AG08396 (cell line): ENCODE data around the gene BNIP5.

ENCODE experiments used
- DNase-seq: peaks from one replicate; pipeline ENCODE4 v3.0.0; 2012; ENCODE audit warnings: low spot score, mixed read lengths

BNIP5 gene

DNA sequence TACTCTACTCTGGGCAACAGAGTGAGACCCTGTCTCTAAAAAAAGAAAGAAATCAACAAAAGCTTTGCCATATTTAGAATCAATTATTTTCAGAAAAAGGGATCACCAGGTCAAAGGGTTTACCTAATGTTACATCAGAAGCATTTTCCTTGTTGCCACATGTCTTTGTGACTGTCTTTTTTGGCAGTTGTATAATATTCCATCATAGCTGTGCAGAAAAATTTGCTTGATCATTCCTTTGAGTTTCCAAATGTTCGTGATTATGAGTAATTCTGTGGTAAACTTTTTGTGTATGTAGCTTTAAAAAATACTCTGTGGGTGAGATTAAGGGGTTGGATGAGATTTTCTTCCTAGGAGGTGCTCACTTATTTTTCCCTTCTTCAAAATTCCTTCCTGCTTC, 40.4 kb downstream of the BNIP5 start:
- no peak for DNase-seq

DNA sequence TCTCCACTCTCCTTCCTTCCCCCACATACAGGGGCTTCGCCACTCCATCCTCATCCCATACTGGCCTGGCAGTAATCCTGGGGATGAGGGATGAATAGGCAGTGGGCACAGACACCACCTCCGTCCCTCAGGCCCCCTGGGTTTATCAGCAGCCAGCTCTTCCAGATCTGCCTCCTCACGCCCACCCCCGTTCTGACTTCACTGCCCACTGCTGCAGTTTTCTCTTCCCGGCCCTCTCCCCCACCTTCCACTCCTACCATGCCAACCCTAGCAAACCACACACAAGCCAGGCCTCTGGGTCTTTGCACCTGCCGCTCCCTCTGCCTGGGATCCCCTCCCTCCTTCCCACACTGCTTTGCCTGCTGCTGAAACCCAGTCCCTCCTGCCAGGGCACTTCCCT, 44.5 kb downstream of the BNIP5 start:
- no peak for DNase-seq

DNA sequence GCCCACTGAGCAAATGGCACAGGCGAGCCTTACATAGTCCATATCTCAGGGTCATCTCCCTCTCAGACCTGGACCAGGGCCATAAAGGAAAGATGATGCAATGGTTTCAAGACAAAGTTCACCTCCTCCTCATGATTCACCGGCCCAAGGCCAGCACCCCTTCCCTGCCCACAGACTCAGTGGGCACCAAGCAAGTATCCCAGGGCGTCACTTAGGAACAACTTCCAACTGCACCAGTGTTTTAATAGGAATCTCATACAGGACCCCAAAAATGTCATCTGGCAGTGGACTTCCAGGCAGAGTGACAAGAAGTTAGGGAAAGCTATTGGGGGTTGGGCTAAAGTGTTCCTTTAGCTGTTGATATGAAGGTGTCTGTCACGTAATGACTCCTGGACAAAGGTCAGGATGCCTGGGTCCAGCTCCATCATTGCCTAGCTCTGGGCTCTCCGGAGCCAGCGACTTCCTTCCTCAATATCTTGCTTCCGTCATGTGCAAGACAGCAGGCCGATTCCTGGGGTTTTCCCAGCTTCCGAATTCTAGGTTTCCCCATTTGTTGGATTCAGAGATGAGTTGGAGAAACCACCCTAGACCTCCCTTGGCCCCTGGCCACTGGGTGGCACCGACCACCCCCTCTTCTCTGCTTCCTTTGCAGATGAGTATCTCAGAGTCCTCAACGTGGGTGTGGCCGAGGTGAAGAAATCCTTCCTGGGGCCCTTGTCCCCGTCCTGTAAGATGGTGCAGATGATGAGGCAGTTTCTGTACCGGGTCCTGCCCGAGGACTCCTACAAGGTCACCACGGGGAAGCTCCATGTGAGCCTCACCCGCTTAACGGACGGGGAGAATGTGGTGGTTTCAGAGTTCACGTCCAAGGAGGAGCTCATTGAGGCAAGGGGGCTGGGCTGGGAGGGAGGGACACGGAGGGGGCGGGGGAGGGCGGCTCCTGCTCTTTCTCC, 45.7 kb downstream of the BNIP5 start:
- no peak for DNase-seq

DNA sequence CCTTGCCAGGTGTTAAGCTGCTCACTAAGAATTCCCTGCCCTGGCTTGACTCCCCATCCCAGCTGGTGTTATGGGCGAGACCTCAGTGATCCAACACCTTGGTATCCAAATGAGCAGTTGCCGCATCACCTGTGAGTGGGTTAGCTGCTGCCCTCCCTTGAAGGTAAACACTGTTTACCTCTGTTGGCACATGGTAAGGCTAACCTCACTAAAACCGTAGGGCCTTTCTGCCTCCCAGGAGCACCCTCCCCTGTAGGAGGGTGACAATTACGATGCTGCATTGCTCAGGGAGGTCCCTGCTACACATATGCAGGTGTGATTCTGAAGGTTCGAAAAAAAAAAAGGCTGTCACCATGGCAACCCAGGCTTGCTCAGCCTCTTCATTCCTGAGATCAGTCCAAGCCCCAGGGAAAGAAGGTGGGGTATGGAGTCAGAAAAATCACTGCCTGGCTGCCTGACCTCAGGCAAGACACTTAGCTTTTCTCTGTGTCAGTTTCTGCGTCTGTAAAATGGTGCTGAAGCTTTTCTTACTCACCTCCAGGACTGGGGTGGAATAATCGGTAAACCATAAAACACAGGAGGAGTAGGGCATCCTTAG, 47.3 kb downstream of the BNIP5 start:
- no peak for DNase-seq

DNA sequence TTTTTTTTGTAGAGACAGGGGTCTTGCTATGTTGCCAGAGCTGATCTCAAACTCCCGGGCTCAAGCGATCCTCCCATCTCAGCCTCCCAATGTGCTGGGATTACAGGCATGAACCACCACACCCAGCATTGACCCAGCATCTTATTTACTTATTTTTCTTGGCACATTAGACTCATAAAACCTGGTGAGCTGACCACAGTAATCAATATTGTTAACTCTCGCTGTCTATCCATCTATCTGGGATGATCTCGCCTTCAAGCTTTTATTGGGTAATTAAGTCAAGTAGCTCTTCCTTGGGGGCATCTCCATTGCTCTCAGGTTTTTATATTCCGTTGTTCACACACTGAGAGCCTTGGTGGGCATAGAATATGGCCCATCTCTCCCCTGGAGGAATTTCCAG, 49.8 kb downstream of the BNIP5 start:
- no peak for DNase-seq

DNA sequence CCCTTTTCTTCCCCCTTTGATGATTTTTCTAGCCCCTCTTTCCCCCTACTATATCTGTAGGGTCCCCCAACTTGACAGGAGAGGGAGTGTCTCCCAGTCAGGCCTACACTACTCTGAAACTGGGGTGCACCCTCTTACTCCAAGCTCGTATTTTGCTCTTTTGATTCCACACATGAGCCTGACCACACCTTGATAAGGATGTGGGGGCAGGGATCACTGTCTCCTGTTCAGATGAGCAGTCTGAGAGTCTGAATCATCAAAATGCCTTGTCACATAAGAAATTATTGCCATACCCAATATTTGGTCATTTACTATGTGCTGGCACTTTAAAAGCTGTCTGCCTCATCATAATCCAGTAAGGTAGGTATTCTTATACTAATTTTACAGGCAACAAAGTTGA, 50.9 kb downstream of the BNIP5 start:
- DNase-seq = no peak

DNA sequence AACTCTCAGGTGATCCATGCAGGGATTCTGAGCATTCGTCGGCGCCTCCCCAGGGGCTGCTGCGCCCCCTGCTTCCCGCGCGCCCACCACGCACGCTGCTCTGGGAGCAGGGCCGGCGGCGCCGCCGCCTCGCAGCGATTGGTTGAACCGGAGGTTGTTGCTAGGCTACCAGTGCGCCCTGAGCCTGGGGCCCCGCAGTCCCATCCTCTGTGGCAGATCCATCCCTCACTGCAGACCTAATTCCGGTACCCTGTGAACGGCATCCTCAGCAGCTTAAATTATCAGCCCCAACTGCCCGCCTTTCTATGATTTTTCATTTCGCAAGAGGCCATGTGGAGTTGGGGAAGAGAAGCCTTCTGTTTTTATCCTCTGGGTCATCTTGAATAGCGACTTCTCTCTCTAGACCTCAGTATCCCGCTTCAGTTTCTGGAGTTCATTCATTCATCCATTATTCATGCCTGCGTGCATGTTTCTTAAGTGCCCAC, 51.5 kb downstream of the BNIP5 start:
- DNase-seq = no peak

DNA sequence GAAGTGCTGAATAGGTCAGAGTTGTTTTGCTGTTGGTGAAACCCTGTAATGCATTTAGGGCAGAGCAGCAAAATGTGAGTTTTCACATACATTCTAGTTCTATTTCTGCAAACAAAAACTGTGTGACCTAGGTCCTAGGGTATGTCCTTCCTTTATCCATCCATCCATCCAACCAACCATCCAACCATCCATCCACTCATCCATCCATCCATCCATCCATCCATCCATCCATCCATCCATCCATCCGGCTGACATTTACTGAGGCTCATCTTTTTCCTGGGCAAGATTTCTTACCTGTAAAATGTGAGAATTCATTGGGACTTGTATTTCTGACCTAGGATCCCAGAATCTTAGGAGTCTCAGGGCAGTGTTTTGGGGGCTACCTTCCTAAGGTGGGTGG, 52.3 kb downstream of the BNIP5 start:
- no peak for DNase-seq

DNA sequence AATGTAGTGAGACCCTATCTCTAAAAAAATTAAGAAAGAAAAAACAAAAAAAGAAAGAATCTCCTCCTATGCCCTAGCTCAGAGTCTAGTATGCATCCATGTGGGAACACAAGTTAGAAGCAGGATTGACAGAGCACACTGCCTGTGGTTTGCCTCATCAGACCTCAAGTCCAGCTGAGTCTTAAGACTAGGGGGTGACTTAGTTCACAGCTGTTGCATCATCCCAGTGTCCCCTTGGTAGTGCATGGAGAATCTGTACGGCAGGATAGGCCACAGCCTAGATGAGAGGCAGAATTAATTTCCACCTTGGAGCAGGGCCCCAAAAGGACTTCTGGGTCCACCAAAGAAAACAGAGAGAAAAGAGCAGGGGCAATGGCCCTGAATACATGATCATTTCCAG, 53.1 kb downstream of the BNIP5 start:
- DNase-seq = no peak

DNA sequence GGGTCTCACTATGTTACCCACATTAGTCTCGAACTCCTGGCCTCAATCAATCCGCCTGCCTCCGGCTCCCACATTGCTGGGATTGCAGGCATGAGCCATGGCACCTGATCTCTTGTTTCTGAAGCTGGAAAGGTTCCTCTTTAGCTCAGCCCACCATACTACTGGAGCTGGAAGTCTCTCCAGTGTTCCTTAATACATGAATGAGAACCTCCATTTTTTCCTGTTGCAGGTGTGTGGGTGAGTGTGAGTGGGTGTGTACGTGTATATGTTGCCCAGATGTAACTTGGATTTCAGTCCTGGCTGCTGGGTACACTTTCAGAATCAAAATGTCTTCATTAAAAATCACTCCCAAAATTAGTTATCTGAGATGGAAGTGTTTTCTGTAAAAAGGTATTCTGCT, 55.7 kb downstream of the BNIP5 start:
- no peak for DNase-seq

DNA sequence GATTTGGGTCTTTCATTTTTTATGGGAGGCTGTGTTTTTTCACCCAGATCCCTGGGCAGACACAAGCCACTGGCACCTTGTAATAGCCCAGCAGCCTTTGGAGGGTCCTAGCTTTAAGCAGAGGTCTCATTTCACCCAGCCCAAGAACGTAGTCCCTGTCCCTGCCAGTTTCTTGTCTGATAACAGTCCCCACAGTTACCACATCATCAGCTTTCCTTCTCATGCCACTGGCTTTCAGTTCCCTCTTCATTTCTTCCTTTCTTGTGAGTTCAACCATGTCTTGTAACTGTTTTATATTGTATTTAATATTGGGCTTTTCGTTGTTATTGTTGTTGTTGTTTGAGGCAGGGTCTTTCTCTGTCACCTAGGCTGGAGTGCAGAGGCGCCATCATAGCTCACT, 56.2 kb downstream of the BNIP5 start:
- no peak for DNase-seq

DNA sequence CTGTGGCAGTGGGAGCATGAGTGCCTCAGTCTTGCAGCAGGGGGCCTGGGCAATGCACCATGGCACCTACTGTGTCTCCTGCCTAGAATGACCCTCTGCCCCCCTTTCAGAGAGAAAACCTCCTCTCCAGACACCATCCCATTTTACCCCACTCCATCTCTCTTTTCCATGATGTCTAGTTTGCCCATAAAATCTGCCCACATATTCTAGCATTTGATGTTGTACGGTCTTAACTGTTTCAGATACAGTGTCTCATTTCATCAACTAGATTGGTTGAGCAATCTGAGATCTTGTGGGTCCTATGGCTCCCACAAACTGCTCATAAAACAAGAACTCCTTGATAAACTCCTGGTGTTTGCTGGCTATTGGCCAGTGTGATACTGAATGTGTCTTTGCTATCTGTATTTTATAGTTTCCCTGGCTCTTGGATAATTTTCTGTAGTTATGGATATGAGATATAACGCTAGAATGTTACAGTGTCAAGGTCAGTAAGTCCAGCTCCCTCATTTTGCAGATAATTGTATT, 58.7 kb downstream of the BNIP5 start:
- DNase-seq = no peak

DNA sequence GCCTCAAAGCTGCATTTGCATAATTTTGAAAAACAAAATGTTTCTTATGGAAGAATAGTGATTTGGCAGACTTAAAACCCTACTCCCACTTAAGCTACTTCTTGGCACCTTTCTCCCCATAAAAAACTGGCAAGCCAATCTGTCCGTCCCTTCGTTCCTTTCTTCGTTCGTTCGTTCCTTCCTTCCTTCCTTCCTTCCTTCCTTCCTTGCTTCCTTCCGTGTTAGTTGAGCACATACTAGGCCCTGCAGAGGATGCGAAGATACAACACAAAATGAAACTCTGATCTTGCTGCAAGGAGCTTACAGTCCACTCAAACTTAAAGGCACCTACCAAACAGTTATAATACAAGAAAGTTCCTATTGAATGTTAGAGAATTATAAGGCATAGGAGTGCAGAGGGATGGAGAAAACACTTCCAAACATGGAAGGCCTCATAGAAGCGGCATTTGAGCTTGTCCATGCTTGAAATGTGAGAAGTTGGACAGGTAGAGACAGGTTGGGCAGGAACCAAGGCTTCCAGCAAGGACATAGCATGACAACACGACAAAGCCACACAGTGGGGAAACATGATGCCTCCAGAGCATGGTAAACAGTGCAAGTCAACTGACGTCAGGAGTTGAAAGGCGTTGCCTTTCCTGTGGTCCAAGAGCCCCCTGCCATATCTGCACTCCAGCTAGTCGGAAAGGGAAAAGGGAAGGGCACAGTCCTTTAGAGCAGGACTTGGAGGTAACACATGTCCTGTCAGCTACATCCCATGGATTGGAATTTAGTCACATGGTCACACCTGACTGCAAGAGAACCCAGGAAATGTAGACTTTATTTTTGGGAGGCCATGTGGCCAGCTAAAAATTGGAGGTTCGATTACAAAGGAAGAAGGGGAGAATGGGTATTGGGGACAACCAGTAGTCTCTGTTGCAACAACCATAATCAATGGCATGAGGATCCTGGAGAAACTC, 59.8 kb downstream of the BNIP5 start:
- DNase-seq = no peak

DNA sequence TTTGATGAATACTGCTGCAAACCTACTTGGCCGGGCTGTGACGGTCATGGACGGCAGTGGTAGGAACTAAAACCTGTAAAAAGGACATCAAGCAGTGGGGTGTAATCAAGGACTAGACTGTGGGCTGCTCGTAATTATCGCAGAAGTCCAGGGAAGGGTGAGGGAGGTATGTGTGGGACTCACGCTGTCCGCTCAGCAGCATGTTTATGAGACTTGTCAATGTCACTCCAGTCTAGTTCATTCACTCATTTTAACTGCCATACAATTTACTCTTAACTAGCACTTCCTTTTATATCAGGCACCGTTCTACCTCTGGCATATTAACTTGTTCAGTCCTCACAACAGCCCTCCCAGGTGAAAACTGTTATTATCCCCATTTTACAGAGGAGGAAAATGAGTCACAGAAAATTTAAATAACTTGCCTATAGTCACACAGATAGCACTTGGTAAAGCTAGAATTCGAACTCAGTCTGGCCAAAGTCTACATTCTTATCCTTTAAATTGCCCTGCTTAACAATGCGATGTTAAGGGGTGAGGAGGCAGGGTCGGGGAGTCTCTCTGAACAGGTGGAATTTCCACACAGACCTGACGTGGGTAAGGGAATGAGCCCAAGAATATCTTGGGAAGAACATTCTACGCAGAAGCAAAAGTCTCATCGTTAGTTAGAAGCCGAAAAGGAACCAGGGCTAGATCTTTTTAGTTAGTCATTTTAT, 62.7 kb downstream of the BNIP5 start:
- DNase-seq = no peak

DNA sequence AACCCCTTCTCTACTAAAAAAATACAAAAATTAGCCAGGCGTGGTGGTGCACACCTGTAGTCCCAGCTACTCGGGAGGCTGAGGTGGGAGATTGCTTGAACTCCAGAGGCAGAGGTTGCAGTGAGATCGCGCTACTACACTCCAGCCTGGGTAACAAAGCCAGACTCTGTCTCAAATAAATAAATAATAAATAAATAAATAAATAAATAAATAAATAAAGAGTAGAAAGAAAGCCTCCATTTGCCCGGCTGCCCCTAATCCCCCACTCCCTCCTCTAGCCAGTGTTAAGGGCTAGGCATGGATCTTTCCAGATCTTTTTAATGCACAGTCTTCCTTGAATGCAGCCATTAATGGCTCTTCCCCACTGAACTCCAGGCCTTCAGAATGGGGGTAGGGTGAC, 63.6 kb downstream of the BNIP5 start:
- DNase-seq = no peak

DNA sequence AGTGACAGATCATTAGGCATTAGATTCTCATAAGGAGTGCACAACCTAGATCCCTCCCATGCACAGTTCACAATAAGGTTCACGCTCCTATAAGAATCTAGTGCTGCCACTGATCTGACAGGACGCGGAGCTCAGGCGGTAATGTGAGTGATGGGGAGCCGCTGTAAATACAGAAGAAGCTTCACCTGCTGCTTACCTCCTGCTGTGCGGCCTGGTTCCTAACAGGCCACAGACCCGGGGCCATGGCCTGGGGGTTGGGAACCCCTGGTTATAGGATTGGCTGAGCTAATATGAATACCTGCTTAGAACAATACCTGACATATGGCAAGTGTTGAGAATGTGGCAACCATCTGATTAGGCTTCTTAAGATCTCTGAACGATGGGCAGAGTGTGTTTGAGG, 64.5 kb downstream of the BNIP5 start:
- no peak for DNase-seq

DNA sequence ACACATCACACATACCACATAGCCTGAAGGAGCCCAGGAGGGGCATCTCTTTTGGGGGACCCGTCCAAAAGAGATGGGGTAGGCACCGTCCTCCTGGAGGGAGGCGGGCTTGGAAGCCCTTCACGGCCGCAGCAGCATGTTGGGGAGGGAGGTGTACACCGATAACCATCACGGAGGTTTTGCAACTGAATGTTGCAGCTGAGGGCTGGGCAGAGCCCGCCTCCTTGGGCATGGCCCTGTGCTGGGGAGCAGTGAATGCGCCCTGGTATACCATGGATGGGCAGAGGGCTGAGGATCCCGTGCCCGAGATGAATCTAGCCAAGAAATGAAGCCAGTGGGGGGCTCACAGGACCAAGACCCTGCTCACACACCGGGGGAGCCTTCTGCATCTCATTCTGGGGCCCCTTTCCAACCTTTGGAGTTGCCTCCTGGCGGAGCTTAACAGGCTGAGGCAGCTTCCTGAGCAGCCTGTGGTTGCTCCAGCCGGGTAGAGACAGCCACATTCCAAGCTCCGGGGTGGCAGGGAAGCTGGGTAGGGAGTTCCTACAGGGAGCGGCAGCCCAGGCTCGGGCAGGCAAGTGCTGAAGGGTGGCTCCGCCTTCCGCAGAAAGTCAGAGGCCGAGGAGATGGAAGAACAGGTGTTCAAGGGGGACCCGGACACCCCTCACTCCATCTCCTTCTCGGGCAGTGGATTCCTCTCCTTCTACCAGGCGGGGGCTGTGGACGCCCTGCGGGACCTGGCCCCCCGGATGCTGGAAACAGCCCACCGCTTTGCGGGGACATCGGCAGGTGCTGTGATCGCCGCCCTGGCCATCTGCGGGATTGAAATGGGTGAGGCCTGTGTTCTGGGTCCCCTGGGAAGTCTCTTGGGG, 66.6 kb downstream of the BNIP5 start, which contains the start of gene PNPLA1:
Gene PNPLA1 (plus strand): TSS at position 227 of the 872 bp plus-strand sequence. CDS start 400 bp downstream, at position 627.
- no peak for DNase-seq

DNA sequence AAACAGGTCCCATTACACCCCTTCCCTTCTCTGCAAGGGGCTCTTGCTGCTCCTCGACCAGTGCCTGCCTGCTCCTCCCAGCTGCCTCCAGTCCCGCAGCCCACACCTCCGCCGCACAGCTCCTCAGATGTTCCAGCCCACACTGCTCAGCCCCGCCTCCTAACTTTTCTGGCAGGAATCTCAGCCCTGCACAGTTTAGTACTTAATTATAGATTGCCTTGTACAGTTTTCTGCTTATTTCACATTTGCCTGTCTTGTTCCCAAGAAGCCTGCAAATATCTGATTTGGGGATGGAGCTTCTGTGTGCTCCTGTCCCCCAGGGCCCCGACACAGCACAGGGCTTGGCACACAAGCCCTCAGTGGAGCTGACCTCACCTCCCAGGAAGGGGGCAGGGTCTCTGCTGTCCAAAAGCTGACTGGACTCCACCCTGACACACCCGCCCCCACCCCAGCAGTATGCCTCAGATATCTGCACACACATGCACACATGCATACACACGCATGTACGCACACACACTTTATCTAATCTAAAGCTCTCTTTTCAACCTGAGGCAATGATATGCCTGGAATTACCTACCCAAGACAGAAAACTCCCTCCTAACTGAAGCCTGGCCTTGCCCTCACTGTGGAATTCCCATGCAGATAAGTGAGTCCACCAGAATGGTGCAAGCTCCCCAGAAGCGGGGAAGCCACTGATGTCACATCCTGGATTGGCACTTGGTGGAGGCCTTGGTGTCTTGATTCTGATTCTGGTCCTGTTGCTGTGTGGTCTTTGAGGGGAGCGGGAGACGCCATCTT, 68.0 kb downstream of the BNIP5 start:
- peak; percentile 60 for DNase-seq

DNA sequence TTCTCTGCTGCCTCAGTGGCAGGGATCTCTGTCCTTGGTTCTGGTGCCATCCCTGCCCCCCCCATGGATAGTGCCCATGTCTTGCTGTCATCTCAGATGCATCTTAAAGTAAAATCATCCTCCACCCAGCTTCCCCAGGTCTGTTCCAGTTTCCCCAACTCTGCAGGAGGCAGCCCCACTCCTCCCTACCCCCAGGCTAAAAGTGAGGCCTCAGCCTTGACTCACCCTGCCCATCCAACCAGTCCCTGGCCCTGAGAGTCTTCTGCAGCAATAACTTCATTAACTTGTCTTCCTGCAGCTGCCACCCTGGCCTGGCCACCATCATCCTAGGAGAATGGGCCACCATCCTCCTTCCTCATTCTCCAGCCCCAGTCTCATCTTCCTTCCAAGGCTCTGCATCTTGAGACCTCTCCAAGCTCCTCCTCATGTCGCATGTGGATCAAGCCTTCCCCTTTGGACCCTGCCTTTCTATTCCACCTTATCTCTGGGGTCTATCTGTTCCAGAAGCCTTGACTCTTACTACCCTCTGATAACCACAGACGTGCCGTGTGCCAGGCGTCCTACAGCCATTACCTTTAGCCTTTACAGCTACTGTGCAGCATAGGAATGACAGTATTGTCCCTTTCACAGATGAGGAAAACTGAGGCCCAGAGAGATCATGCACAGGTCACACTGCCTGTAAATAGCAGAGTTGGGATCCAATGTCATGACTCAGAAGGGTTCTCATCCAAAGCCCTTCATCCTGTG, 68.8 kb downstream of the BNIP5 start:
- no peak for DNase-seq
